Measurements from ENCODE around the gene TNFSF11.

TNFSF11 gene

GRCh38 chr13:42611086-42611779, 37.3 kb downstream of the TNFSF11 start:
- DNase-seq (ENCODE audit: low read depth, low spot score): no peak

- no peak for DNase-seq (ENCODE audit: low read depth, low spot score)
Observed at GRCh38 chr13:42612021-42612765, 38.2 kb downstream of the TNFSF11 start.

GRCh38 chr13:42614436-42615035, 40.6 kb downstream of the TNFSF11 start:
- DNase-seq (ENCODE audit: low read depth, low spot score): no peak

- no peak for DNase-seq (ENCODE audit: low read depth, low spot score)
Observed at GRCh38 chr13:42615691-42616090, 41.7 kb downstream of the TNFSF11 start.

GRCh38 chr13:42617221-42617620, 43.3 kb downstream of the TNFSF11 start:
- DNase-seq (ENCODE audit: low read depth, low spot score): no peak

- DNase-seq (ENCODE audit: low read depth, low spot score): no peak
Observed at GRCh38 chr13:42623916-42624315, 50.0 kb downstream of the TNFSF11 start.

- no peak for DNase-seq (ENCODE audit: low read depth, low spot score)
Observed at GRCh38 chr13:42625611-42626010, 51.7 kb downstream of the TNFSF11 start.

GRCh38 chr13:42626176-42626860, 52.4 kb downstream of the TNFSF11 start:
- DNase-seq (ENCODE audit: low read depth, low spot score): no peak

- no peak for DNase-seq (ENCODE audit: low read depth, low spot score)
Observed at GRCh38 chr13:42628666-42629065, 54.7 kb downstream of the TNFSF11 start.

GRCh38 chr13:42631181-42631580, 57.2 kb downstream of the TNFSF11 start:
- no peak for DNase-seq (ENCODE audit: low read depth, low spot score)

GRCh38 chr13:42633495-42633894, 59.5 kb downstream of the TNFSF11 start:
- DNase-seq (ENCODE audit: low read depth, low spot score): no peak

GRCh38 chr13:42638101-42638500, 64.1 kb downstream of the TNFSF11 start:
- DNase-seq (ENCODE audit: low read depth, low spot score): no peak

GRCh38 chr13:42638886-42639285, 64.9 kb downstream of the TNFSF11 start:
- DNase-seq (ENCODE audit: low read depth, low spot score): no peak

- DNase-seq (ENCODE audit: low read depth, low spot score): no peak
Observed at GRCh38 chr13:42643076-42643475, 69.1 kb downstream of the TNFSF11 start.

GRCh38 chr13:42644841-42645240, 70.9 kb downstream of the TNFSF11 start:
- no peak for DNase-seq (ENCODE audit: low read depth, low spot score)

GRCh38 chr13:42645717-42646116, 71.8 kb downstream of the TNFSF11 start:
- DNase-seq (ENCODE audit: low read depth, low spot score): no peak

GRCh38 chr13:42649141-42649540, 75.2 kb downstream of the TNFSF11 start:
- no peak for DNase-seq (ENCODE audit: low read depth, low spot score)

- no peak for DNase-seq (ENCODE audit: low read depth, low spot score)
Observed at GRCh38 chr13:42649831-42650230, 75.9 kb downstream of the TNFSF11 start.

- no peak for DNase-seq (ENCODE audit: low read depth, low spot score)
Observed at GRCh38 chr13:42650506-42650905, 76.6 kb downstream of the TNFSF11 start.

GRCh38 chr13:42651936-42652641, 78.1 kb downstream of the TNFSF11 start:
- DNase-seq (ENCODE audit: low read depth, low spot score): no peak

- peak; percentile 6 for DNase-seq (ENCODE audit: low read depth, low spot score)
Observed at GRCh38 chr13:42652642-42653415, 78.9 kb downstream of the TNFSF11 start.

Measured in ELF-1 (cell line).